Osteoblast (primary cell): ENCODE measurements around the gene PGGT1B. TPM values are rescaled to one million over a fixed set of nuclear protein-coding genes. Genes with fewer than 3 reads are reported as not detected.
A peak's percentile ranks its signal among the peaks of the same experiment; 100 is the strongest.

Experiments
- DNase-seq: peaks from one replicate; pipeline ENCODE4 v3.0.0; 2011; ENCODE audit warnings: low spot score, mixed read lengths; ENCODE audit not compliant: insufficient read length; ENCODE audit errors: missing footprints
- H2AFZ ChIP-seq: 2 replicates; pipeline ENCODE4 v1.6.0; 2011; ENCODE audit warnings: mild to moderate bottlenecking, low read length
- H3K27ac ChIP-seq: 2 replicates; pipeline ENCODE4 v1.5.1; 2011; ENCODE audit warnings: mild to moderate bottlenecking, low read depth, low read length, moderate library complexity
- H3K27me3 ChIP-seq: 2 replicates; pipeline ENCODE4 v1.6.0; 2012; ENCODE audit warnings: mild to moderate bottlenecking, control low read depth, inconsistent platforms, low read length, moderate library complexity; ENCODE audit not compliant: insufficient read depth
- H3K36me3 ChIP-seq: 2 replicates; pipeline ENCODE4 v1.5.1; 2011; ENCODE audit warnings: mild to moderate bottlenecking, low read length, control low read depth, moderate library complexity; ENCODE audit not compliant: insufficient read depth
- H3K4me1 ChIP-seq: 2 replicates; pipeline ENCODE4 v1.5.1; 2011; ENCODE audit warnings: mild to moderate bottlenecking, low read length, control low read depth, moderate library complexity; ENCODE audit not compliant: insufficient read depth
- H3K4me2 ChIP-seq: 2 replicates; pipeline ENCODE4 v1.6.0; 2011; ENCODE audit warnings: mild to moderate bottlenecking, low read length; ENCODE audit not compliant: insufficient read depth
- H3K4me3 ChIP-seq: fragments of 200-600 bp; sonication (generic); 3 replicates; pipeline ENCODE4 v1.5.1; 2012; ENCODE audit warnings: mild to moderate bottlenecking, low read length, inconsistent platforms; ENCODE audit not compliant: insufficient read depth
- H3K79me2 ChIP-seq: 2 replicates; pipeline ENCODE4 v1.6.0; 2012; ENCODE audit warnings: mild to moderate bottlenecking, low read length, control low read depth, inconsistent platforms; ENCODE audit not compliant: insufficient read depth
- H3K9me3 ChIP-seq: 2 replicates; pipeline ENCODE4 v1.5.1; 2011; ENCODE audit warnings: low read depth, low read length, control low read depth
- H4K20me1 ChIP-seq: 2 replicates; pipeline ENCODE4 v1.6.0; 2012; ENCODE audit warnings: mild to moderate bottlenecking, low read length, control low read depth; ENCODE audit not compliant: insufficient read depth
- CTCF ChIP-seq: IDR thresholded peaks from 2 replicates; pipeline ENCODE4 v1.5.1; 2011; ENCODE audit warnings: mild to moderate bottlenecking, low read depth, low read length, moderate library complexity; ENCODE audit errors: extremely low read depth
- total RNA-seq: library from RNA; depleted of rRNA; stranded (reverse); fragments of >200 nt; gene quantifications from 2 replicates; pipeline ENCODE4 v1.2.3, GENCODE V29; 2012

Gene PGGT1B
- total RNA-seq, 1 donor = 14.1 TPM

- no peak for DNase-seq
- no peaks in the 10 kb centered on the region for H4K20me1 ChIP-seq
- no peaks in the 10 kb centered on the region for H3K9me3 ChIP-seq
- TF ChIP-seq CTCF = no peak
- H3K27ac ChIP-seq = no peak overlapping the region
- no peaks in the 10 kb centered on the region for H3K79me2 ChIP-seq
- peaks cover 13% of the 10 kb centered on the region for H3K27me3 ChIP-seq
- no peak overlapping the region for H2AFZ ChIP-seq
- no peaks in the 10 kb centered on the region for H3K4me1 ChIP-seq
- no peak overlapping the region for H3K4me2 ChIP-seq
- no peak overlapping the region for H3K4me3 ChIP-seq
- no peaks in the 10 kb centered on the region for H3K36me3 ChIP-seq
Observed at GRCh38 chr5:115304496-115304895, 41.8 kb upstream of the PGGT1B start.

GRCh38 chr5:115298811-115299210, 36.1 kb upstream of the PGGT1B start:
- Histone ChIP-seq H3K27ac (no peak overlapping the region), H3K36me3 (no peaks in the 10 kb centered on the region), H3K9me3 (no peaks in the 10 kb centered on the region), H3K27me3 (peaks cover 10% of the 10 kb centered on the region), H3K4me3 (no peak overlapping the region), H3K79me2 (peaks cover 7% of the 10 kb centered on the region), H4K20me1 (no peaks in the 10 kb centered on the region), H3K4me1 (peaks cover 6% of the 10 kb centered on the region), H3K4me2 (no peak overlapping the region), H2AFZ (no peak overlapping the region)
- no peak for DNase-seq
- TF ChIP-seq CTCF = no peak

DNA sequence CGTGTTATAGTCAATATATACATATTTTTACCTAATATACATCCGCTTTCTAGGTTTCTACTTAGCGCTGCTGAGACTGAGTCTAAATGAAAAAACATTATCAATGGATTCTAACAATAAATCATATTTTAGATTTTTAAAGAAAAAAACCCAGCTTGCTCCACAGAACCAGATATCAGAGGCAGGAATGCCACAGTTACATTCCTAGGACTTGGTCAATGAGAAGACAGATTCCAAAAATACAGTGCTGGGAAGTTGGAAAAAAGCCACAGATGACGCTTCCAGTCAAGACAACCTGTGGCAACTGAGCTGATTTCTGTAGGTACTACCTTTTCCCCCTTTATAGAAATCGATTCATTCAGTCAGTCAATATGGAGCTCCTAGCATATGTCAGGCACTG, 34.4 kb upstream of the PGGT1B start:
- H3K4me2 ChIP-seq = peak overlapping the region; percentile 58
- H3K36me3 ChIP-seq = no peaks in the 10 kb centered on the region
- DNase-seq = peak; percentile 74
- H3K27me3 ChIP-seq = peaks cover 3% of the 10 kb centered on the region
- peaks cover 6% of the 10 kb centered on the region for H3K4me1 ChIP-seq
- peaks cover 7% of the 10 kb centered on the region for H3K79me2 ChIP-seq
- no peak overlapping the region for H2AFZ ChIP-seq
- H3K4me3 ChIP-seq = no peak overlapping the region
- H3K27ac ChIP-seq = no peak overlapping the region
- no peaks in the 10 kb centered on the region for H3K9me3 ChIP-seq
- H4K20me1 ChIP-seq = no peaks in the 10 kb centered on the region
- TF ChIP-seq CTCF = no peak

DNA sequence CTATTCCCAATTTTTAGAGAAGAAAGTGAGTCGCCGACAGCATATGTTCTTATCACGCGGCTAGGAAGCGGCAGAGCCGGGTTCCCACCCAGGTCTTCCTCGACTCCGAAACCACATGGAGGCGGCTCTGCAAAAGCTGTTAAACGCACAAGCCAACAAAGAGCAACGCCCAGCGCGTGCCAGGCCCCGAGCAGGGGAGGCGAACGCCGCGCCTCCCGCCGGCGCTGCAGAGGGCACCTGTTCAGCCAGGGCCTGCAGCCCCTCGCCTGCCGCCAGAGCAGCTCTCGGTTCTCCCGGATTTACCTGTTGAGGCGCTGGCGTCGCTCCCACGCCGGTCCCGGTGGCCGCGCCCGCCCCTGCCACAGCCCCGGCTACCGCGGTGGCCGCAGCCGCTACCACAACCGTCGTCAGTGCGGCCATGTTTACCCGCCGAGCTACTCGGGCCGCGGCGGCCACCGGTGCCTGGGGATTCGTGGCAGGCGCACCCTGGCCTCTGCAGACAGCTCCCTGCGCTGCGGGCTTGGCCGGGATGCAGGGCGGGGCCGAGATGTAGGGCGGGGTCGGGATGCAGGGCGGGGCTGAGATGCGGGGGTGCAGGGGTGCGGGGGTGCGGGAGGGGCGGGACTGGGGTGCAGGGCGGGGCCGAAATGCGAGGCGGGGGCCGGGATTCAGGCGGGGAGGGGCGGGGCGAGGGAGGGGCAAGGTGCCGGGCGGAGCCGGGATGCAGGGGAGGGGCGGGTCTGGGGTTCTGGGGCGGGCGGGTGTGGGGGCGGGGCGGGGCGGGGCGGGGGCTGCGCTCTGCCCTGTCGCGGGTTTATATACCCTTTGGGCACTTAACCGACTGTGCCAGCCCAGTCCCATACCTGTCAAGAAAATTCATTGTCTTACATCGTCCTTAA, 33.7 kb upstream of the PGGT1B start, which contains the start of gene CCDC112:
Gene CCDC112 (minus strand): TSS at position 531 of the 899 bp plus-strand sequence. CDS start 111 bp downstream, at position 420.
- Histone ChIP-seq H3K27ac (no peak within 1 kb of the TSS), H3K9me3 (no peaks in the 10 kb centered on the region)
- no peak for TF ChIP-seq CTCF

More for the DNA sequence above, 33.7 kb upstream of the PGGT1B start, which contains the start of gene CCDC112:
- Histone ChIP-seq H3K4me3 (peak within 1 kb of the TSS; percentile 80), H2AFZ (peak within 1 kb of the TSS; percentile 97), H4K20me1 (no peaks in the 10 kb centered on the region), H3K79me2 (peaks cover 7% of the 10 kb centered on the region), H3K4me2 (peak within 1 kb of the TSS; percentile 98), H3K27me3 (peaks cover 3% of the 10 kb centered on the region), H3K36me3 (no peaks in the 10 kb centered on the region), H3K4me1 (peaks cover 6% of the 10 kb centered on the region)
- peak; percentile 96 for DNase-seq
